Endothelial cell of umbilical vein (primary cell): ENCODE results near the gene UPK3A. TPM values are rescaled to one million over a fixed set of nuclear protein-coding genes. Genes with fewer than 3 reads are reported as not detected.

Experiments
- BruUV-seq: library from RNA; stranded (reverse); fragments of 400-500 nt; replicated peaks from 2 replicates; lab custom pipeline; 2021; lab: Mats Ljungman, UMichigan
- CTCF ChIA-PET: fragments of 300-600, 350-600 bp; sonication (Branson Sonifier 250); formaldehyde crosslinking; loops from one replicate; lab custom pipeline; 2021; ENCODE audit warnings: antibody characterized with exemption, inconsistent platforms; lab: Charles Lee
- POLR2A ChIA-PET: fragments of 300-600, 350-600 bp; sonication (Branson Sonifier 250); formaldehyde crosslinking; loops from one replicate; lab custom pipeline; 2021; ENCODE audit warnings: antibody characterized with exemption, inconsistent platforms; lab: Charles Lee
- DNase-seq: peaks from one replicate; pipeline ENCODE4 v3.0.0-alpha.2; 2011; ENCODE audit warnings: low read depth, low spot score
- FAIRE-seq: peaks from 2 replicates; lab custom pipeline; 2011; peaks lifted over from hg19 to GRCh38; lab: Jason Lieb, UNC
- H2AFZ ChIP-seq: 2 replicates; pipeline ENCODE4 v1.6.0; 2012; ENCODE audit warnings: low read depth, low read length, control low read depth, inconsistent platforms
- H3K27ac ChIP-seq: 2 replicates; pipeline ENCODE4 v1.5.1; 2011; ENCODE audit warnings: low read depth, mild to moderate bottlenecking, control low read depth, low read length, moderate library complexity; ENCODE audit not compliant: insufficient read depth
- H3K27me3 ChIP-seq, 2 experiments: 2 replicates each; pipeline versions ENCODE4 v1.6.0 to v1.6.1; 2011; ENCODE audit warnings: low read length in 2 of 2, mixed read lengths in 1 of 2; ENCODE audit not compliant: control insufficient read depth in 2 of 2, insufficient read depth in 2 of 2
- H3K36me3 ChIP-seq, 2 experiments: 2 replicates in 1 of 2; 3 replicates in 1 of 2; pipeline ENCODE4 v1.5.1; 2011; ENCODE audit warnings: low read length in 2 of 2, mild to moderate bottlenecking in 1 of 2, moderate library complexity in 1 of 2; ENCODE audit not compliant: control insufficient read depth in 2 of 2, insufficient read depth in 2 of 2; ENCODE audit errors: extremely low read depth in 1 of 2
- H3K4me1 ChIP-seq: 3 replicates; pipeline ENCODE4 v1.5.1; 2011; ENCODE audit warnings: mild to moderate bottlenecking, low read length; ENCODE audit not compliant: control insufficient read depth, insufficient read depth; ENCODE audit errors: extremely low read depth
- H3K4me2 ChIP-seq: 2 replicates; pipeline ENCODE4 v1.6.1; 2011; ENCODE audit warnings: low read length, control low read depth, mixed read lengths; ENCODE audit not compliant: insufficient read depth
- H3K4me3 ChIP-seq, 3 experiments: fragments of 200-600 bp in 1 of 3; sonication (generic), shearing (Covaris generic) in 1 of 3; replicated peaks in 1 of 3; 2 replicates each; pipeline ENCODE4 v1.5.1; 2011 to 2016; ENCODE audit warnings: control low read depth in 3 of 3, low read length in 3 of 3, mild to moderate bottlenecking in 2 of 3, inconsistent platforms in 1 of 3, low read depth in 1 of 3, moderate library complexity in 1 of 3; ENCODE audit not compliant: insufficient read depth in 1 of 3
- H3K79me2 ChIP-seq: 2 replicates; pipeline ENCODE4 v1.6.0; 2012; ENCODE audit warnings: low read length, inconsistent platforms; ENCODE audit not compliant: control insufficient read depth, insufficient read depth
- H3K9ac ChIP-seq: replicated peaks from 2 replicates; pipeline ENCODE3; 2011; ENCODE audit warnings: low read length, control low read depth; ENCODE audit not compliant: insufficient read depth; ENCODE audit errors: extremely low read depth
- H3K9me1 ChIP-seq: replicated peaks from 3 replicates; pipeline ENCODE4 v1.6.0; 2011; ENCODE audit warnings: mild to moderate bottlenecking, low read length; ENCODE audit not compliant: control insufficient read depth, insufficient read depth; ENCODE audit errors: extremely low read depth
- H3K9me3 ChIP-seq: replicated peaks from 2 replicates; pipeline ENCODE4 v1.5.1; 2012; ENCODE audit warnings: low read length, inconsistent platforms; ENCODE audit not compliant: control insufficient read depth, insufficient read depth
- H4K20me1 ChIP-seq: replicated peaks from 2 replicates; pipeline ENCODE3; 2011; ENCODE audit warnings: mild to moderate bottlenecking, low read length; ENCODE audit not compliant: control insufficient read depth, insufficient read depth; ENCODE audit errors: extremely low read depth
- CTCF ChIP-seq, 2 donors: IDR thresholded peaks; 1 replicate in 1 of 2; 2 replicates in 1 of 2; pipeline ENCODE4 v1.5.1; 2011; ENCODE audit warnings: low read length in 2 of 2, mild to moderate bottlenecking in 2 of 2, moderate library complexity in 2 of 2, control low read depth in 1 of 2, inconsistent platforms in 1 of 2, low read depth in 1 of 2; ENCODE audit not compliant: insufficient read depth in 1 of 2; ENCODE audit errors: extremely low read depth in 1 of 2
- EZH2 ChIP-seq: IDR thresholded peaks from 2 replicates; pipeline ENCODE4 v1.6.1; 2012; ENCODE audit warnings: borderline replicate concordance, low read depth, mild to moderate bottlenecking, moderate library complexity, low read length, inconsistent platforms; ENCODE audit not compliant: severe bottlenecking
- FOS ChIP-seq: IDR thresholded peaks from 2 replicates; pipeline ENCODE4 v1.6.1; 2011; ENCODE audit warnings: mild to moderate bottlenecking, low read length, moderate library complexity, borderline replicate concordance; ENCODE audit not compliant: insufficient read depth
- GATA2 ChIP-seq: IDR thresholded peaks from 2 replicates; pipeline ENCODE4 v1.7.0; 2011; ENCODE audit warnings: low read depth, mild to moderate bottlenecking, moderate library complexity, mixed read lengths, low read length; ENCODE audit not compliant: insufficient read length, insufficient read depth
- JUN ChIP-seq: IDR thresholded peaks from 2 replicates; pipeline ENCODE4 v1.6.1; 2011; ENCODE audit warnings: borderline replicate concordance, low read depth; ENCODE audit not compliant: insufficient read length, insufficient read depth
- MAX ChIP-seq: IDR thresholded peaks from 2 replicates; pipeline ENCODE4 v1.6.1; 2011; ENCODE audit not compliant: insufficient read depth, insufficient read length
- MYC ChIP-seq: IDR thresholded peaks from one replicate; pipeline ENCODE4 v1.6.1; 2011; ENCODE audit warnings: mild to moderate bottlenecking, low read depth, low read length
- POLR2A ChIP-seq: IDR thresholded peaks from 2 replicates; pipeline ENCODE4 v1.6.1; 2012; ENCODE audit warnings: low read depth, mild to moderate bottlenecking, control low read depth, low read length
- POLR2AphosphoS5 ChIP-seq: IDR thresholded peaks from 2 replicates; pipeline ENCODE4 v1.6.1; 2012; ENCODE audit warnings: low read depth, mild to moderate bottlenecking, control low read depth, low read length, moderate library complexity; ENCODE audit not compliant: insufficient read depth
- dilution Hi-C: fragments of 300-500 bp; cut with MboI; formaldehyde crosslinking; loops from one replicate; pipeline ENCODE4 v1.15.0; 2019; ENCODE audit warnings: low sequenced_read_pairs; ENCODE audit not compliant: extremely low pct_ligation_motif_present
- intact Hi-C: fragments of 100-400 bp; cut with micrococcal nuclease; formaldehyde crosslinking; loops from one replicate; pipeline ENCODE4 v1.10.0; 2022
- polyA plus RNA-seq, 4 experiments: library from polyadenylated mRNA; depleted of rRNA in 3 of 4; stranded (reverse) in 3 of 4; unstranded in 1 of 4; fragments of >200 nt; gene quantifications; 2 replicates each; pipeline versions ENCODE4 v1.2.1 to v1.2.3, GENCODE V29; 2011 to 2012; ENCODE audit warnings: missing spikeins in 1 of 4
- total RNA-seq: library from RNA; stranded (reverse); gene quantifications from 2 replicates; pipeline ENCODE4 v1.2.3, GENCODE V29; 2021

Gene UPK3A
- total and polyA plus RNA-seq, 2 donors (not counting 3 experiments of a cell fraction or from before 2014, with no cell fraction given): not detected

GRCh38 chr22:45314054-45314721, 29.4 kb downstream of the UPK3A start:
- POLR2A ChIA-PET: no interaction called here
- Histone ChIP-seq H2AFZ (no peak overlapping the region), H3K79me2 (peaks cover 60% of the 10 kb centered on the region), H3K9me1 (no peaks in the 10 kb centered on the region), H3K27me3 (no peaks in the 10 kb centered on the region), H4K20me1 (no peaks in the 10 kb centered on the region), H3K4me3 (no peak overlapping the region), H3K9me3 (no peaks in the 10 kb centered on the region), H3K36me3 (no peaks in the 10 kb centered on the region), H3K9ac (no peak overlapping the region), H3K4me1 (peaks cover 42% of the 10 kb centered on the region), H3K4me2 (no peak overlapping the region), H3K27ac (no peak overlapping the region)
- BruUV-seq: no TSS peak
- dilution Hi-C loops: no loop called here
- TF ChIP-seq FOS (no peak), MYC (no peak), MAX (no peak), EZH2 (no peak), POLR2A (no peak), JUN (no peak), POLR2AphosphoS5 (no peak), GATA2 (no peak), CTCF (IDR thresholded peaks at IDR 0.05; ENCODE audit: extremely low read depth in 1 of 2, insufficient read depth in 1 of 2, low read depth in 1 of 2, low read length in 2 of 2) (no peak)
- CTCF ChIA-PET: interaction anchor here (0.7 kb wide), 1 partner anchor 20 kb away, joined by 3 read pairs; no protein-coding TSS in a partner anchor
- DNase-seq (no peak), FAIRE-seq (no peak)
- intact Hi-C loops: loop anchor here (10.0 kb wide), 1 partner anchor 1289 kb away; the partner anchor contains the start of gene PARVB
